MCF 10A (cell line): Measurements from ENCODE around the gene KCNAB3. TPM values are rescaled to one million over a fixed set of nuclear protein-coding genes. Genes with fewer than 3 reads are reported as not detected.

Experiments
- BruUV-seq: library from RNA; stranded (reverse); fragments of 400-500 nt; replicated peaks from 2 replicates; lab custom pipeline; 2021; lab: Mats Ljungman, UMichigan
- CTCF ChIA-PET: fragments of 300-600 bp; sonication (Branson Sonifier 250); formaldehyde crosslinking; extraction: SDS; loops from one replicate; lab custom pipeline; 2021; ENCODE audit warnings: antibody characterized with exemption, inconsistent platforms; lab: Yijun Ruan, JAX
- POLR2A ChIA-PET: fragments of 300-600, 350-650 bp; sonication (Branson Sonifier 250); formaldehyde crosslinking; extraction: SDS; loops from one replicate; lab custom pipeline; 2020; ENCODE audit warnings: antibody characterized with exemption, inconsistent platforms; lab: Yijun Ruan, JAX
- DNase-seq: peaks from one replicate; pipeline ENCODE4 v3.0.0-alpha.2; 2018; ENCODE audit not compliant: unreplicated experiment
- H3K27ac Mint-ChIP-seq: one replicate; pipeline ENCODE4 v1.8.0; 2022; ENCODE audit warnings: mild to moderate bottlenecking, low read depth, mixed read lengths; ENCODE audit not compliant: unreplicated experiment
- H3K27me3 Mint-ChIP-seq: one replicate; pipeline ENCODE4 v1.8.0; 2022; ENCODE audit warnings: mixed read lengths; ENCODE audit not compliant: insufficient read depth, unreplicated experiment
- H3K36me3 Mint-ChIP-seq: one replicate; pipeline ENCODE4 v1.8.0; 2022; ENCODE audit warnings: mild to moderate bottlenecking, moderate library complexity, mixed read lengths; ENCODE audit not compliant: insufficient read depth, unreplicated experiment
- H3K4me1 Mint-ChIP-seq: one replicate; pipeline ENCODE4 v1.8.0; 2022; ENCODE audit warnings: mixed read lengths; ENCODE audit not compliant: insufficient read depth, unreplicated experiment
- H3K4me3 Mint-ChIP-seq: one replicate; pipeline ENCODE4 v1.8.0; 2022; ENCODE audit warnings: mild to moderate bottlenecking, moderate library complexity, mixed read lengths; ENCODE audit not compliant: unreplicated experiment
- H3K9me3 Mint-ChIP-seq: one replicate; pipeline ENCODE4 v1.8.0; 2022; ENCODE audit warnings: mixed read lengths; ENCODE audit not compliant: unreplicated experiment
- intact Hi-C: fragments of 100-400 bp; cut with micrococcal nuclease; formaldehyde crosslinking; loops from 2 replicates; pipeline ENCODE4 v1.14.1; 2022
- total RNA-seq: library from RNA; stranded (reverse); gene quantifications from 2 replicates; pipeline ENCODE4 v1.2.3, GENCODE V29; 2022
- TF ChIP-seq, protein P1 (sequence below): fragments of 200-600 bp; IDR thresholded peaks from one replicate; pipeline ENCODE4 v1.8.0; 2022; ENCODE audit warnings: antibody characterized with exemption, mild to moderate bottlenecking; ENCODE audit not compliant: unreplicated experiment

KCNAB3 gene
- total RNA-seq, 1 experiment from 2014 or later, result 4.2 TPM

DNA sequence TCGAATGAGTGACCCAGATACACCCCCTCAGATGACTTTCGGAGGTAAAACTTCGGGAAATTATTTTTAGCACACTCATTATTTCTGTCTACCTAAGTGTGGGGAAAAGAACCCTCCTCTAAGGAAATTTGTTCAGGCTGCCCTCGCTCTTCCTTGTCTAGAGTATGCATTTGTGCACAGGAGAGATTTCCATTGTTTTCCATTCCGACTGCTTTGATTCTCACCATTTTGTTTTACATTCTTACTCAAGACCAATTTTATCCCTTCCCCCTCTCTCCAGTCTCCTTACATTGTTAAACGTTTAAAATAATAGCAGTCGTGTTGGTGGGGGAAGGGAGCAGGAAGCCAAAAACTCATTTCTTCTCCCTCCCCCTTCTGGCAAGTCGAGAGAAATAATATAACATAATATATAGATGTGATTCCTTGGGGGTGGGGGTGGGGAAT lies 42.6 kb downstream of the KCNAB3 start:
- H3K27me3 Mint-ChIP-seq, result no peaks in the 10 kb centered on the region
- TF ChIP-seq, protein P1, sequence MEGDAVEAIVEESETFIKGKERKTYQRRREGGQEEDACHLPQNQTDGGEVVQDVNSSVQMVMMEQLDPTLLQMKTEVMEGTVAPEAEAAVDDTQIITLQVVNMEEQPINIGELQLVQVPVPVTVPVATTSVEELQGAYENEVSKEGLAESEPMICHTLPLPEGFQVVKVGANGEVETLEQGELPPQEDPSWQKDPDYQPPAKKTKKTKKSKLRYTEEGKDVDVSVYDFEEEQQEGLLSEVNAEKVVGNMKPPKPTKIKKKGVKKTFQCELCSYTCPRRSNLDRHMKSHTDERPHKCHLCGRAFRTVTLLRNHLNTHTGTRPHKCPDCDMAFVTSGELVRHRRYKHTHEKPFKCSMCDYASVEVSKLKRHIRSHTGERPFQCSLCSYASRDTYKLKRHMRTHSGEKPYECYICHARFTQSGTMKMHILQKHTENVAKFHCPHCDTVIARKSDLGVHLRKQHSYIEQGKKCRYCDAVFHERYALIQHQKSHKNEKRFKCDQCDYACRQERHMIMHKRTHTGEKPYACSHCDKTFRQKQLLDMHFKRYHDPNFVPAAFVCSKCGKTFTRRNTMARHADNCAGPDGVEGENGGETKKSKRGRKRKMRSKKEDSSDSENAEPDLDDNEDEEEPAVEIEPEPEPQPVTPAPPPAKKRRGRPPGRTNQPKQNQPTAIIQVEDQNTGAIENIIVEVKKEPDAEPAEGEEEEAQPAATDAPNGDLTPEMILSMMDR, result peak; percentile 11
- POLR2A ChIA-PET, result interaction anchor here (0.7 to 2.2 kb wide), 5 partner anchors 15 to 214 kb away, joined by 3 to 12 read pairs (median 6); partner anchors contain the start of genes CYB5D1 and NAA38
- H3K27ac Mint-ChIP-seq, result no peak overlapping the region
- H3K4me3 Mint-ChIP-seq, result no peak overlapping the region
- no peaks in the 10 kb centered on the region for H3K9me3 Mint-ChIP-seq
- DNase-seq, result no peak
- H3K36me3 Mint-ChIP-seq, result peaks cover 31% of the 10 kb centered on the region
- BruUV-seq, result no TSS peak
- CTCF ChIA-PET, result no interaction called here
- no peaks in the 10 kb centered on the region for H3K4me1 Mint-ChIP-seq
- intact Hi-C loops, result loop anchor here (2.0 kb wide), 1 partner anchor 50 kb away; no protein-coding TSS in a partner anchor

DNA sequence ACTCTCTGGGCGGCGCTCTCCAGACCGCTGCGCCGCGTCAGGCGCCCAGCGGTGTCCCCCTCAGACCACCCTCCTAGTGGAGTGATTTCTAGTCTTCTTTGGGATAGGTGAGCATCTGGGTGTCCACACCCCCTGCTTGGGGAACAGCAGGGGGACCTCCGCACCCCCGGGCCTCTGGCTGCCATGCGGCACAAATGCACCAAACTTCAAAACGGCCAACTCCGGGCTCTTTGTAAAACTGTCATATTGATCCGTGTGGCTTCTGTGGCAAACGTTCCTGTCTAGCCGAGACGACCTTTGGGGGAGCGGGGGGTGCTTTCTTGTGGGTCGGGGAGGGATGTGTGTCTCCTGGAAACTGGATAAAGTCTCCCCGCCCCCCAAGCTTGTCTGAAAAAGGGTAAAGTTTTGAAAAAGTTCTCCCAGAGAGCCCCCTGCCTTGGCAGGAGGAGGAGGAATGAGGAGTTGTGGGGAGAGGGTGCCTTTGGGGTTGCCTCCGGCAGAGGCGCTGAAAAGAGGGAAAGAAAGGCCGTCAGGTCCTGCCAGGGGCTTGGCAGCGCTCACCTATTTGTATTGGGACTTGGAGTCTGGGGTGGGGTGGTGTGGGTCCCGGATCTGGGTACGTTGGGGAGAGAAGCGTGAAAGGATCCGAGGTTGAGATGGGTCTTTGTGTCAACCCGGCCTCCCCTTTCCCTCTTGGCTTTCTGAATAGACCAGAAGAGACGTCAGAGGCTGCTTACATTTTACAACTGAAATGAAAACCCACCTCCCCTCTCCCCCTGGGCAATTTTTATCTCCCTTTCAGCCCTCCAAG lies 43.2 kb downstream of the KCNAB3 start:
- Mint-ChIP-seq H3K4me3 (no peak overlapping the region), H3K27me3 (no peaks in the 10 kb centered on the region), H3K36me3 (peaks cover 25% of the 10 kb centered on the region), H3K9me3 (no peaks in the 10 kb centered on the region), H3K27ac (no peak overlapping the region), H3K4me1 (no peaks in the 10 kb centered on the region)
- peak; percentile 45 for DNase-seq
- TF ChIP-seq, protein P1, result no peak
- intact Hi-C loops, result loop anchor here (2.0 kb wide), 1 partner anchor 50 kb away; no protein-coding TSS in a partner anchor
- ChIA-PET CTCF (interaction anchor here (0.6 to 1.3 kb wide), 5 partner anchors 21 to 104 kb away, joined by 3 to 6 read pairs (median 3); partner anchors contain the start of gene KDM6B), POLR2A (interaction anchor here (0.7 to 2.2 kb wide), 16 partner anchors 15 to 328 kb away, joined by 3 to 12 read pairs (median 3); partner anchors contain the start of genes CYB5D1, NAA38, RNF227 and TNFSF13)
- TSS peak; percentile 35 for BruUV-seq

DNA sequence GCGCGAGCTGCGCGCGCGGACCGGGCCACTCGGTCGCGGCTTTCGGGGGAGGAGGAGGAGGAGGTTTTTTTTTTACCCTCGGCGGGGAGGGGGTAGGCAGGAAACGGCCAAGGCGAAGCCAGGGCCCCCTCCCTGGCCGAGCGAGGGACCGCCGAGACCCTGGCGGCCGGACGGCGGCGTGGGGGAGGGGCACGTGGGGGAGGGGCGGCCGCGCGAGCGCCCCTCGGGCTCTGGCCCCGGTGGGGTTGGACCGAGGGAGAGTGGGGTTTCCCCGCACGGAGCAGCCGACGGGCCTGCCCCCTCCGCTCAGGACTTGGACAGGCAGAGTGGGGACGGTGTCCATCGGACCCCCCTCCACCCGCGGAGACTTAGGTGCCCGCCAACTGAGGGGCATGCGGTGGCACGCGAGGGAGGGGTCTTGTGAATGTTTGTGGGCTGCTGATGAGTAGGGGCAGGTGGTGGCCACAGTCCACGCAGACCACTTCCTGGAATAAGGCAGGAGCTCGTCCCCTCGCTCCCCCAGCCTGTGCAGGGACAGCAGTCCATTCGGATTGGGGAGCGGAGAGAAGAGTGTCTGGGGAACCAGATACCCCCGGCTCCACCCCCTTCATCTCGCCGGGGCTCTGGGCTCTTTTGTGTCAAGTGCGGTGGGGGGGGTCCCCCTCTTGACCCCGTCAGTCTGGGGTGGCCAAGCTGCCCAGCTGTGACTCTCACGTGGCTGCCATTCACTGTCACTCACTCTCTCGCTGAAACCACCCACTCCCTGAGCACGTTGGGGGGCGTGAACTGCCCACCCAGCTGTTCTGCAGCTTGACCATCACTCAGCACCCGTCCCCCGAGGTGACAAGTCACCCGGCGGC lies 44.1 kb downstream of the KCNAB3 start:
- no TSS peak for BruUV-seq
- TF ChIP-seq, protein P1, result no peak
- Mint-ChIP-seq H3K4me3 (no peak overlapping the region), H3K27ac (no peak overlapping the region), H3K9me3 (no peaks in the 10 kb centered on the region), H3K27me3 (no peaks in the 10 kb centered on the region), H3K4me1 (no peaks in the 10 kb centered on the region), H3K36me3 (peaks cover 16% of the 10 kb centered on the region)
- peak; percentile 49 for DNase-seq
- CTCF ChIA-PET, result interaction anchor here (0.6 to 1.3 kb wide), 5 partner anchors 20 to 104 kb away, joined by 3 to 6 read pairs (median 3); partner anchors contain the start of gene KDM6B
- POLR2A ChIA-PET, result interaction anchor here (0.5 to 2.2 kb wide), 18 partner anchors 9 to 327 kb away, joined by 3 to 12 read pairs (median 3); partner anchors contain the start of genes CYB5D1, NAA38, RNF227 and TNFSF13
- intact Hi-C loops, result loop anchor here (2.0 kb wide), 1 partner anchor 49 kb away; no protein-coding TSS in a partner anchor
